Loucy (cell line): ENCODE results near the gene CLK3.

Experiments used
- CTCF ChIP-seq: fragments of 200-600 bp; sonication (generic); conservative IDR thresholded peaks from 2 replicates; pipeline ENCODE4 v1.5.1; 2014; ENCODE audit warnings: mild to moderate bottlenecking, antibody characterized with exemption, low read length
- EZH2phosphoT487 ChIP-seq: fragments of 200-600 bp; IDR thresholded peaks from 2 replicates; pipeline ENCODE4 v1.6.1; 2018; ENCODE audit warnings: antibody characterized with exemption, mild to moderate bottlenecking, moderate library complexity, borderline replicate concordance

DNA sequence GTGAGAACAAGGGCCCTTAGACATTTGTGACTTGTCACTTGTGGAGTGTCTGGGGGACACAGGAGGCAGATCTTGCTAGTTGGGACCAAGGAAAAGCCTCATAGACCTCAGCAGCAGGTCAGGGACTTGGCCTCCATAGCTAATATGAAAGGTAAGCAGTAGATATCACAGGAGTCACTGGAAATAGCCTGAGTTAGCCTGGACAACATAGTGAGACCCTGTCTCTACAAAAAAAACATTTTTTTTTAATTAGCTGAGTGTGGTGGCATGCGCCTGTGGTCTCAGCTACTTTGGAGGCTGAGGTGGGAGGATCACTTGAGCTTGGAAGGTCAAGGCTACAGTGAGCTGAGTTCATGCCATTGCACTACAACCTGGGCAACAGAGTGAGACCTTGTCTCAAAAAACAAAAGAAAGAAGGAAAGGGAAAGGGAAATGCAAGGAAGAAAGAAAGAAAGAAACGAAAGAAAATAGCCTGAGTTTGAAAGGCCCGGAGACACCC, 37.1 kb upstream of the CLK3 start:
- TF ChIP-seq CTCF (no peak), EZH2phosphoT487 (no peak)
